HepG2 (cell line): Measurements from ENCODE around the gene YEATS4. TPM values are rescaled to one million over a fixed set of nuclear protein-coding genes. Genes with fewer than 3 reads are reported as not detected.

ENCODE experiments used
- ATAC-seq: fragments of 200-7000 bp; cut with Tn5 transposase; 3 replicates; pipeline ENCODE4 v1.9.1; 2020; ENCODE audit warnings: mild to moderate bottlenecking, moderate library complexity
- BruUV-seq: library from RNA; stranded (reverse); fragments of 400-500 nt; replicated peaks from 2 replicates; lab custom pipeline; 2021; lab: Mats Ljungman, UMichigan
- CTCF ChIA-PET: fragments of 300-600 bp; formaldehyde crosslinking; extraction: SDS; loops from one replicate; lab custom pipeline; 2021; ENCODE audit warnings: low total read pairs, inconsistent platforms, low intra/inter-chr PET ratio; lab: Yijun Ruan, JAX
- POLR2A ChIA-PET: fragments of 350-600 bp; sonication (Branson Sonifier 250); formaldehyde crosslinking; loops from one replicate; lab custom pipeline; 2020; ENCODE audit warnings: antibody characterized with exemption, inconsistent platforms; lab: Yijun Ruan, JAX
- DNase-seq: peaks from one replicate; pipeline ENCODE4 v3.0.0-alpha.2; 2015; ENCODE audit warnings: low spot score
- FAIRE-seq: peaks from 3 replicates; lab custom pipeline; 2011; peaks lifted over from hg19 to GRCh38; lab: Jason Lieb, UNC
- H2AFZ ChIP-seq: one replicate; pipeline ENCODE4 v1.6.1; 2011; ENCODE audit warnings: low read length, inconsistent platforms
- H3K27ac ChIP-seq: fragments of 300-600 bp; 3 replicates; pipeline ENCODE4 v1.8.0; 2011; ENCODE audit warnings: mixed run types, mild to moderate bottlenecking, mixed read lengths, low read length, inconsistent platforms; ENCODE audit not compliant: insufficient read depth; ENCODE audit errors: extremely low read length
- H3K27me3 ChIP-seq, 2 experiments: fragments of 200-600 bp in 1 of 2; 2 replicates in 1 of 2; 3 replicates in 1 of 2; pipeline versions ENCODE4 v1.6.0 to v1.8.0; 2011; ENCODE audit warnings: low read length in 2 of 2, mild to moderate bottlenecking in 2 of 2, moderate library complexity in 2 of 2, inconsistent platforms in 1 of 2; ENCODE audit not compliant: insufficient read depth in 2 of 2, control insufficient read depth in 1 of 2
- H3K36me3 ChIP-seq, 2 experiments: fragments of 200-600 bp in 1 of 2; replicated peaks in 1 of 2; 2 replicates in 1 of 2; 3 replicates in 1 of 2; pipeline versions ENCODE4 v1.5.1 to v1.8.0; 2011; ENCODE audit warnings: low read length in 2 of 2, inconsistent platforms in 1 of 2; ENCODE audit not compliant: insufficient read depth in 2 of 2, control insufficient read depth in 1 of 2
- H3K4me1 ChIP-seq: 2 replicates; pipeline ENCODE4 v1.5.1; 2012; ENCODE audit warnings: low read length, inconsistent platforms; ENCODE audit not compliant: insufficient read depth
- H3K4me2 ChIP-seq: 2 replicates; pipeline ENCODE4 v1.6.0; 2011; ENCODE audit warnings: low read depth, low read length, inconsistent platforms
- H3K4me3 ChIP-seq, 3 experiments: fragments of 200-600 bp in 1 of 3; sonication (generic), shearing (Covaris generic) in 1 of 3; replicated peaks in 1 of 3; 2 replicates each; pipeline ENCODE4 v1.5.1; 2011 to 2016; ENCODE audit warnings: low read length in 3 of 3, inconsistent platforms in 2 of 3, low read depth in 2 of 3, mild to moderate bottlenecking in 2 of 3, control low read depth in 1 of 3, mixed read lengths in 1 of 3; ENCODE audit not compliant: insufficient read depth in 1 of 3
- H3K79me2 ChIP-seq: one replicate; pipeline ENCODE4 v1.6.1; 2011; ENCODE audit warnings: low read length, inconsistent platforms; ENCODE audit not compliant: insufficient read depth
- H3K9ac ChIP-seq: 2 replicates; pipeline ENCODE4 v1.6.0; 2011; ENCODE audit warnings: mild to moderate bottlenecking, low read depth, low read length, inconsistent platforms; ENCODE audit not compliant: insufficient read depth
- H3K9me3 ChIP-seq: 2 replicates; pipeline ENCODE4 v1.5.1; 2012; ENCODE audit warnings: mild to moderate bottlenecking, low read length
- H4K20me1 ChIP-seq: 2 replicates; pipeline ENCODE4 v1.6.0; 2011; ENCODE audit warnings: inconsistent platforms, mild to moderate bottlenecking, low read length, moderate library complexity; ENCODE audit not compliant: insufficient read depth
- GATA4 ChIP-seq: sonication (generic); IDR thresholded peaks from 2 replicates; pipeline ENCODE4 v1.6.1; 2016; ENCODE audit warnings: antibody characterized with exemption, low read depth, borderline replicate concordance
- GATAD2A ChIP-seq: IDR thresholded peaks from 2 replicates; pipeline ENCODE4 v1.6.1; 2016
- ZBTB38 ChIP-seq: sonication (generic); formaldehyde crosslinking; IDR thresholded peaks from 2 replicates; pipeline ENCODE4 v1.5.1; 2020; ENCODE audit warnings: mild to moderate bottlenecking, missing genetic modification reagents
- ZNF343 ChIP-seq: sonication (generic); formaldehyde crosslinking; IDR thresholded peaks from 2 replicates; pipeline ENCODE4 v1.4.0; 2020; ENCODE audit warnings: mild to moderate bottlenecking, missing genetic modification reagents
- ZNF605 ChIP-seq: sonication (generic); formaldehyde crosslinking; IDR thresholded peaks from 2 replicates; pipeline ENCODE4 v1.8.0; 2022; ENCODE audit warnings: mild to moderate bottlenecking, missing genetic modification reagents
- WGBS: methylation state at CpG from one replicate; pipeline ENCODE4 v1.1.6; 2017; ENCODE audit warnings: low lambda C conversion rate; 5-methylcytosine and 5-hydroxymethylcytosine counted together
- in situ Hi-C: cut with HindIII; loops from 2 replicates; pipeline ENCODE4 v1.10.0; 2017; ENCODE audit warnings: low pct_unique_long_range_greater_than_20kb; ENCODE audit not compliant: extremely low pct_ligation_motif_present
- intact Hi-C: fragments of 100-400 bp; cut with micrococcal nuclease; formaldehyde crosslinking; loops from one replicate; pipeline ENCODE4 v1.10.0; 2022; ENCODE audit not compliant: unreplicated experiment
- polyA plus RNA-seq, 8 experiments: library from polyadenylated mRNA; depleted of rRNA in 3 of 8; stranded (reverse) in 7 of 8; unstranded in 1 of 8; fragments of >200 nt; fragmentation: Illumina TruSeq in 4 of 8; extraction: Trizol in 4 of 8; gene quantifications; 2 replicates each; pipeline versions ENCODE4 v1.2.1 to v1.2.3, GENCODE V29; 2011 to 2016; ENCODE audit warnings: low read depth in 4 of 8, missing spikeins in 1 of 8, mixed read lengths in 1 of 8; ENCODE audit not compliant: insufficient read depth in 1 of 8
- total RNA-seq, 5 experiments: library from RNA; depleted of rRNA; stranded (reverse); fragments of >200 nt; fragmentation: Illumina TruSeq; extraction: Trizol; gene quantifications; 2 replicates each; pipeline ENCODE4 v1.2.3, GENCODE V29; 2016; ENCODE audit warnings: low read depth in 1 of 5
- TF ChIP-seq, protein P1 (sequence below): IDR thresholded peaks from 2 replicates; pipeline ENCODE4 v1.4.0; 2020; ENCODE audit warnings: mild to moderate bottlenecking, missing genetic modification reagents

The YEATS4 gene
- total and polyA plus RNA-seq, 2 of the 13 experiments (the other 11 are each of a cell fraction or from before 2014, with no cell fraction given), result 16.8 to 45.0 TPM

DNA sequence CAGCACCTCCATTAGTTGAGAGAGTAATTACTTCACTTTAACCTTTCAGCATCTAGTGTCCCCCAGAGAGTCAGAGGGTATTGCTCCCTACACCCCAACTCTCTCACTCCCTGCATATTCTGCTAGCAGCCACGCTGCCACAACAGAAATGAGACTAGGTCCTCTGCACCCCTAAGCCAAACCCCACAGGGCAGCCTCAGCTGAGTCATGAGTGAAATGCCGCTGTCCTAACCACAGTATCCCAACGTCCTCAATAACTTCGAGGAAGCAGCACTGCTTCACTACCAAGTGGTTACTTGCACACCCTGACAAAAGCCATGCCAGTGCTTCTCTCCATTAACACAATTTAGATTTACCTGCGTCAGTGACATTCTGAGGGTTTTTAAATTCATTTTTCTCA is 18.2 kb upstream of the YEATS4 start:
- peak; percentile 66; the same call in 1 of the 2 replicates for TF ChIP-seq ZBTB38 (CRISPR knock-in tag)
- TF ChIP-seq GATA4, result no peak
- Histone ChIP-seq H3K4me1 (peaks cover 99% of the 10 kb centered on the region), H4K20me1 (no peaks in the 10 kb centered on the region), H2AFZ (no peak overlapping the region), H3K9ac (no peak overlapping the region), H3K4me2 (no peak overlapping the region), H3K4me3 (no peak overlapping the region), H3K79me2 (no peaks in the 10 kb centered on the region), H3K27ac (peak overlapping the region; percentile 1), H3K36me3 (no peaks in the 10 kb centered on the region), H3K27me3 (no peaks in the 10 kb centered on the region), H3K9me3 (no peaks in the 10 kb centered on the region)
- 81% methylated on average over 5 of the region's 5 CpGs for WGBS
- BruUV-seq, result no TSS peak
- POLR2A ChIA-PET, result interaction anchor here (1.0 to 8.2 kb wide), 2 partner anchors 9 to 11 kb away, joined by 3 to 94 read pairs; no protein-coding TSS in a partner anchor
- FAIRE-seq, result no peak
- CTCF ChIA-PET, result no interaction called here
- ATAC-seq, result no peak
- DNase-seq, result no peak
- intact Hi-C loops (no loop called here), in situ Hi-C loops (no loop called here)

DNA sequence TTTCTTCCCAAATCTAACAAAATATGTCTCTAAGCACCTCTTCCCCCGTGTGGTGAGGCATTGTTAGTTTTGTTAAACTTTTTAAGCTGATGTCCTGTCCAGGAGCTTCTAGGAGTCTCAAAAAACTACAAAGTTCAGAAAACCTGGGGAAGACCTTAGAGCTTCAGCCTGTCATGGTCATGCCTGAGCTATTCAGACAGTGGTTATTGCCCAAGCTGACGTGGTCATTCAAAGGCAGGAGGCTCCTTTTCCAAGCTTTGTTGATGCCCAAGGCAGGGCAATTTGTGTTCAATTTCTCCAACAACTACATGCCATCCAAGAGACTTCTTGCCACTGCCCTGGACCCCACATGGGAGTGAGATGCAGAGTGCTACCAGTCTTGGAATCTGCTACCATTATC is 17.1 kb upstream of the YEATS4 start:
- no peaks in the 10 kb centered on the region for H3K9me3 ChIP-seq
- WGBS, result 34% methylated on average over 1 of the region's 2 CpGs
- H4K20me1 ChIP-seq, result no peaks in the 10 kb centered on the region
- H3K4me3 ChIP-seq, result no peak overlapping the region
- TF ChIP-seq, protein P1, sequence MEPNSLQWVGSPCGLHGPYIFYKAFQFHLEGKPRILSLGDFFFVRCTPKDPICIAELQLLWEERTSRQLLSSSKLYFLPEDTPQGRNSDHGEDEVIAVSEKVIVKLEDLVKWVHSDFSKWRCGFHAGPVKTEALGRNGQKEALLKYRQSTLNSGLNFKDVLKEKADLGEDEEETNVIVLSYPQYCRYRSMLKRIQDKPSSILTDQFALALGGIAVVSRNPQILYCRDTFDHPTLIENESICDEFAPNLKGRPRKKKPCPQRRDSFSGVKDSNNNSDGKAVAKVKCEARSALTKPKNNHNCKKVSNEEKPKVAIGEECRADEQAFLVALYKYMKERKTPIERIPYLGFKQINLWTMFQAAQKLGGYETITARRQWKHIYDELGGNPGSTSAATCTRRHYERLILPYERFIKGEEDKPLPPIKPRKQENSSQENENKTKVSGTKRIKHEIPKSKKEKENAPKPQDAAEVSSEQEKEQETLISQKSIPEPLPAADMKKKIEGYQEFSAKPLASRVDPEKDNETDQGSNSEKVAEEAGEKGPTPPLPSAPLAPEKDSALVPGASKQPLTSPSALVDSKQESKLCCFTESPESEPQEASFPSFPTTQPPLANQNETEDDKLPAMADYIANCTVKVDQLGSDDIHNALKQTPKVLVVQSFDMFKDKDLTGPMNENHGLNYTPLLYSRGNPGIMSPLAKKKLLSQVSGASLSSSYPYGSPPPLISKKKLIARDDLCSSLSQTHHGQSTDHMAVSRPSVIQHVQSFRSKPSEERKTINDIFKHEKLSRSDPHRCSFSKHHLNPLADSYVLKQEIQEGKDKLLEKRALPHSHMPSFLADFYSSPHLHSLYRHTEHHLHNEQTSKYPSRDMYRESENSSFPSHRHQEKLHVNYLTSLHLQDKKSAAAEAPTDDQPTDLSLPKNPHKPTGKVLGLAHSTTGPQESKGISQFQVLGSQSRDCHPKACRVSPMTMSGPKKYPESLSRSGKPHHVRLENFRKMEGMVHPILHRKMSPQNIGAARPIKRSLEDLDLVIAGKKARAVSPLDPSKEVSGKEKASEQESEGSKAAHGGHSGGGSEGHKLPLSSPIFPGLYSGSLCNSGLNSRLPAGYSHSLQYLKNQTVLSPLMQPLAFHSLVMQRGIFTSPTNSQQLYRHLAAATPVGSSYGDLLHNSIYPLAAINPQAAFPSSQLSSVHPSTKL, result 0 out of 2 replicates have a peak, but pooled peaks have one; percentile 6
- TF ChIP-seq ZNF343 (CRISPR knock-in tag) (no peak), GATAD2A (CRISPR knock-in tag) (no peak), ZNF605 (CRISPR knock-in tag) (0 out of 2 replicates have a peak, but pooled peaks have one; percentile 22)
- in situ Hi-C loops, result no loop called here
- no peaks in the 10 kb centered on the region for H3K36me3 ChIP-seq
- no peak overlapping the region for H3K9ac ChIP-seq
- no TSS peak for BruUV-seq
- H3K27me3 ChIP-seq, result no peaks in the 10 kb centered on the region
- intact Hi-C loops, result no loop called here
- H3K79me2 ChIP-seq, result peaks cover 2% of the 10 kb centered on the region
- ChIA-PET POLR2A (interaction anchor here (0.9 to 8.2 kb wide), 2 partner anchors 11 to 12 kb away, joined by 3 to 94 read pairs; no protein-coding TSS in a partner anchor), CTCF (no interaction called here)
- peaks cover 100% of the 10 kb centered on the region for H3K4me1 ChIP-seq
- no peak for FAIRE-seq
- no peak overlapping the region for H2AFZ ChIP-seq
- ATAC-seq, result peak; percentile 56
- H3K4me2 ChIP-seq, result no peak overlapping the region
- peak overlapping the region; percentile 37 for H3K27ac ChIP-seq
- no peak for DNase-seq
